ENCODE data around the gene CNN2. TPM values are rescaled to one million over a fixed set of nuclear protein-coding genes. Genes with fewer than 3 reads are reported as not detected.

CNN2 gene
- total and polyA plus RNA-seq, 2 of the 8 experiments (the other 6 are each of a cell fraction or from before 2014, with no cell fraction given), result 189 to 551 TPM

GRCh38 chr19:1047696-1048147 is 21.3 kb downstream of the CNN2 start:
- CTCF ChIA-PET (ENCODE audit: partially characterized antibody), result interaction anchor here (0.8 to 1.9 kb wide), 9 partner anchors 9 to 66 kb away, joined by 3 to 8 read pairs (median 4); no protein-coding TSS in a partner anchor

More at GRCh38 chr19:1047696-1048147, 21.3 kb downstream of the CNN2 start:
- no peak overlapping the region for H3K56ac ChIP-seq (replicated peaks; ENCODE audit: insufficient read length, low read depth, low read length)
- no peak overlapping the region for H4K8ac ChIP-seq (ENCODE audit: extremely low read depth, insufficient read depth, low read length)
- H3K23me2 ChIP-seq (ENCODE audit: low read depth, low read length), result peaks cover 3% of the 10 kb centered on the region; the same call in 1 of the 2 replicates
- peaks cover 0 to 14% (median 0%) of the 10 kb centered on the region in 4 experiments; a peak in 1 of 8 replicates for H3K36me3 ChIP-seq (ENCODE audit: control insufficient read depth in 2 of 4, insufficient read depth in 4 of 4, low read length in 3 of 4)
- no peak overlapping the region for H4K91ac ChIP-seq (replicated peaks; ENCODE audit: insufficient read length, low read length)
- no peak overlapping the region for H2BK12ac ChIP-seq (ENCODE audit: low read depth, low read length)
- no peak overlapping the region for H2AFZ ChIP-seq (ENCODE audit: low read length)
- H4K5ac ChIP-seq (ENCODE audit: insufficient read length, low read depth, low read length), result no peak overlapping the region
- no peak overlapping the region for H3K4me2 ChIP-seq (ENCODE audit: insufficient read depth in 1 of 2, low read depth in 2 of 2, low read length in 2 of 2)
- no peak overlapping the region for H3K23ac ChIP-seq (ENCODE audit: insufficient read length)
- H3K79me2 ChIP-seq (ENCODE audit: control insufficient read depth in 1 of 2, insufficient read depth in 2 of 2, low read length in 2 of 2), result no peaks in the 10 kb centered on the region
- no peak overlapping the region for H2BK5ac ChIP-seq (ENCODE audit: low read depth, low read length)
- DNase-seq (ENCODE audit: low read depth in 1 of 2, low spot score in 2 of 2) (peak in 1 of 2 experiments; percentile 65), FAIRE-seq (no peak)
- H3K4me1 ChIP-seq (replicated peaks in 1 of 4; ENCODE audit: control insufficient read depth in 3 of 4, insufficient read depth in 4 of 4, low read length in 3 of 4), result no peaks in the 10 kb centered on the region
- H3K9ac ChIP-seq (replicated peaks in 1 of 4; ENCODE audit: extremely low read depth in 1 of 4, low read depth in 3 of 4, low read length in 3 of 4), result no peak overlapping the region
- H3K4me3 ChIP-seq (ENCODE audit: extremely low read depth in 1 of 4, insufficient read depth in 2 of 4, low read depth in 3 of 4, low read length in 4 of 4), result no peak overlapping the region
- POLR2A ChIA-PET (ENCODE audit: partially characterized antibody), result interaction anchor here (0.7 to 16.4 kb wide), 10 partner anchors 8 to 28 kb away, joined by 3 to 509 read pairs (median 6); partner anchors contain the start of genes ABCA7, ARHGAP45, CNN2 and RNU6-2
- no peak overlapping the region for H2BK20ac ChIP-seq (ENCODE audit: low read length)
- H3K79me1 ChIP-seq (ENCODE audit: low read depth, low read length), result no peaks in the 10 kb centered on the region
- H3K9me3 ChIP-seq (ENCODE audit: insufficient read depth in 2 of 2, low read depth in 1 of 2, low read length in 1 of 2), result peaks cover 0 to 10% of the 10 kb centered on the region in 2 experiments; a peak in 1 of 4 replicates
- H3K4ac ChIP-seq (replicated peaks; ENCODE audit: insufficient read length, low read depth, low read length), result no peak overlapping the region
- TF ChIP-seq KDM1A (IDR thresholded peaks at IDR 0.05; ENCODE audit: borderline replicate concordance, low read length), result no peak
- TF ChIP-seq SRF (IDR thresholded peaks at IDR 0.05; ENCODE audit: low read depth, low read length), result no peak
- TF ChIP-seq RFX5 (IDR thresholded peaks at IDR 0.05; ENCODE audit: borderline replicate concordance, low read depth, low read length), result no peak
- no peak for TF ChIP-seq GTF2F1 (IDR thresholded peaks at IDR 0.05; ENCODE audit: borderline replicate concordance, low read depth, low read length)
- no peak for TF ChIP-seq ATF2 (IDR thresholded peaks at IDR 0.05; ENCODE audit: low read length)
- no peak for TF ChIP-seq KDM5A (IDR thresholded peaks at IDR 0.05; ENCODE audit: low read length)
- H3K18ac ChIP-seq (ENCODE audit: extremely low read depth, low read length), result no peak overlapping the region
- H3K27ac ChIP-seq (ENCODE audit: low read depth, low read length), result no peak overlapping the region
- H3K27me3 ChIP-seq (replicated peaks in 1 of 4; ENCODE audit: control insufficient read depth in 3 of 4, extremely low read depth in 1 of 4, insufficient read depth in 3 of 4, low read length in 3 of 4), result no peaks in the 10 kb centered on the region
- WGBS, 2 experiments (ENCODE audit: extremely low coverage in 1 of 2, insufficient coverage in 1 of 2, insufficient read length in 1 of 2, insufficient replicate concordance in 2 of 2, low coverage in 1 of 2, low lambda C conversion rate in 2 of 2, missing lambda C conversion rate in 1 of 2), result 91% methylated on average over 12 of the region's 20 CpGs; no CpG with 5 or more reads in 1 of the 2 experiments
- no peak overlapping the region for H2BK15ac ChIP-seq (ENCODE audit: low read length)
- H2AK5ac ChIP-seq (ENCODE audit: low read depth, low read length), result no peak overlapping the region
- H2BK120ac ChIP-seq (replicated peaks; ENCODE audit: low read depth, low read length), result no peak overlapping the region
- no peak overlapping the region for H3K14ac ChIP-seq (ENCODE audit: insufficient read length)
- no peaks in the 10 kb centered on the region for H4K20me1 ChIP-seq (replicated peaks in 1 of 2; ENCODE audit: control insufficient read depth in 1 of 2, insufficient read depth in 2 of 2, low read length in 2 of 2)

All from H1 (cell line).